ENCODE data around the gene SSRP1. TPM values are rescaled to one million over a fixed set of nuclear protein-coding genes. Genes with fewer than 3 reads are reported as not detected.
A peak's percentile ranks its signal among the peaks of the same experiment; 100 is the strongest.
"Not testable (repeated sequence)": the region's sequence is repeated elsewhere in the genome, so short reads cannot be mapped to it uniquely, and the experiment has no call there.

Gene SSRP1
- total and polyA plus RNA-seq, 8 donors = 20.5 to 61.9 (median 42.7) TPM

DNA sequence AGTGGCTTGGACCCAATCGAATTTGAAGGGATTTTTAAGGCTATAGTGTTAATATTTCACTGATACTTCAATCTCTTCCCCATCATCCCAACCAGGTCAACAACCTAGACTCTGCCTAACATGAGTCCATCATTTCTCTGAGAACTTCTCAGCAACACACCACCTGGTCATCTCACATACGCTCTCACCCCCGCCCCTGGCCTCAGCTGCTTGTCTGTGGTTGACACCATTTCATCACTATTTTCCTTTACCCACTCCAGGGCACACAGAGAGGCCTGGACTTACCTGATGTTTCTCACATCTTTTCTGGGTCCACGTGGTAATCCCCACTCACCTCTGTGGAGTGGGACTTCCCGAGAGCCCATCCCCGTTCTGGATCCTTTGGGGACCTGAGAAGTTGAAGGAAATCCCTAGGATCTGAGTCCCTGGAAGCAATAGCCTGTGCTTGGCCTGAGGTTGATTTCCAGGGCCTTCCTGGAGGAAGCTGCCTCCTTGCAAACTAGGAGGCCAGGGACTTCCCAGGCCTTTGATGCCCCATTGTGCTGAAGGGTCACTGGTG is 5.6 kb upstream of the SSRP1 start:
- WGBS, 2 donors = 42 to 55% methylated on average over 6 of the region's 6 CpGs
- no peak for FAIRE-seq

DNA sequence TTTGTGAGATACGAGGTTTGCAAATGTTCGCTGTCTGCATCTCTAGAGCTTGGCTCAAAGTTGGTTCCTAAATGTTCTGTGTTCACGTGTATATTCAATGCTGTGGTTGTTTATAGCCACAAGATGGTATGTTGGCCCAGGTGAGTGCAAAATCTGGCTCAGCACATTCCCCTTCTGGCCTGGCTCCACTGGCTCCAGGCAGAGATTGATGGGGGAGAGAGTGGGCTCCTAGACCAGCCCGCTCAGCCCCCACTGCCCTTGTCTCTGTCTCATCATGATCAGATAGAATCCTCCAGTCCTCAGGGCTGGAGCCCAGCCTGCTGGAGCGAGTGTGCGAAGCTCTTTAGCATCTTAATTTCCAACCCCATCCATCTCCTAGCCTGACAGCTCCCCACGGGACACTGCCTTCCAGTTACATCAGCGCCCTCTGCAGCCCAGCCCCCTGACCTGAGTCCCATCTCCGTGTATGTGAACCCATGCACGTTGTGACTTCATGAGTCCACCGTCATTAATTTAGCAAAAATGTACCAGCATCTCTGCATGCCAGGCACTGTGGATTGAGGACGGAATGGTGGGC is 4.4 kb upstream of the SSRP1 start:
- intact Hi-C loops (cut with DNase I) = loop anchor here in 2 of 3 donors (5.0 to 10.0 kb wide), 5 partner anchors 65 to 307 kb away; partner anchors contain the start of gene YPEL4 (in 2 of the 2)
- Histone ChIP-seq H3K27me3 (no peaks in the 10 kb centered on the region), H3K9me3 (no peaks in the 10 kb centered on the region), H3K36me3 (no peaks in the 10 kb centered on the region), H3K4me3 (no peak overlapping the region), H3K27ac (no peak overlapping the region), H3K4me1 (peaks cover 0 to under 1% (median under 1%) of the 10 kb centered on the region in 3 donors)
- WGBS, 2 donors = 36 to 44% methylated on average over 12 of the region's 12 CpGs
- ATAC-seq (no peak), FAIRE-seq (no peak), DNase-seq (peak in 1 of 6 donors; percentile 8)
- TF ChIP-seq, protein P1, sequence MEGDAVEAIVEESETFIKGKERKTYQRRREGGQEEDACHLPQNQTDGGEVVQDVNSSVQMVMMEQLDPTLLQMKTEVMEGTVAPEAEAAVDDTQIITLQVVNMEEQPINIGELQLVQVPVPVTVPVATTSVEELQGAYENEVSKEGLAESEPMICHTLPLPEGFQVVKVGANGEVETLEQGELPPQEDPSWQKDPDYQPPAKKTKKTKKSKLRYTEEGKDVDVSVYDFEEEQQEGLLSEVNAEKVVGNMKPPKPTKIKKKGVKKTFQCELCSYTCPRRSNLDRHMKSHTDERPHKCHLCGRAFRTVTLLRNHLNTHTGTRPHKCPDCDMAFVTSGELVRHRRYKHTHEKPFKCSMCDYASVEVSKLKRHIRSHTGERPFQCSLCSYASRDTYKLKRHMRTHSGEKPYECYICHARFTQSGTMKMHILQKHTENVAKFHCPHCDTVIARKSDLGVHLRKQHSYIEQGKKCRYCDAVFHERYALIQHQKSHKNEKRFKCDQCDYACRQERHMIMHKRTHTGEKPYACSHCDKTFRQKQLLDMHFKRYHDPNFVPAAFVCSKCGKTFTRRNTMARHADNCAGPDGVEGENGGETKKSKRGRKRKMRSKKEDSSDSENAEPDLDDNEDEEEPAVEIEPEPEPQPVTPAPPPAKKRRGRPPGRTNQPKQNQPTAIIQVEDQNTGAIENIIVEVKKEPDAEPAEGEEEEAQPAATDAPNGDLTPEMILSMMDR (IDR thresholded peaks at IDR 0.05) = no peak

More for the DNA sequence above, 5.6 kb upstream of the SSRP1 start:
- TF ChIP-seq, protein P1 (IDR thresholded peaks at IDR 0.05) = no peak
- H3K36me3 ChIP-seq = no peaks in the 10 kb centered on the region
- peaks cover 0 to 5% (median 5%) of the 10 kb centered on the region in 3 donors for H3K4me1 ChIP-seq
- no peak overlapping the region for H3K27ac ChIP-seq
- no peak overlapping the region for H3K4me3 ChIP-seq
- intact Hi-C loops (cut with DNase I) = loop anchor here in 2 of 3 donors (5.0 to 10.0 kb wide), 5 partner anchors 63 to 306 kb away; partner anchors contain the start of gene YPEL4 (in 2 of the 2)
- no peaks in the 10 kb centered on the region for H3K9me3 ChIP-seq
- no peak for ATAC-seq
- H3K27me3 ChIP-seq = no peaks in the 10 kb centered on the region
- DNase-seq = no peak

DNA sequence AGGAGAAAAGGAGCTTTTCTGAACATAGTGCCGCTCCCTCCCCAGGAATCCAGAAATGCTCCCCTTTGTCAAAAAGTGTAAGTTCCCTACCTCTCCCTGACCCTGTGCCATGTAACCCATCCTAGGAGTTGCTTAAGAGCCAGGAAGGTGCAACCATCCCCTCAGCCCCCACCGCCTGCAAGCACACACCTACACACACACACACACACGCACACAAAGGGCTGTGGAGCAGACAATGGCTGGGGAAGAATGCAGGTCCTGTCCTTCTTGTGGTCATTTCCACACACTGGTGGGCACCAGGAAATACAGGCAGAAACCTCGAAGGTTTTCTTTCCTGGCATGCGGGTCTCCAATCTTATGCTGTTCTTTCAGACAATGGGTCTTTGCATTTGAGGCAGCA is 3.6 kb upstream of the SSRP1 start:
- Histone ChIP-seq H3K36me3 (no peaks in the 10 kb centered on the region), H3K4me3 (no peak overlapping the region), H3K9me3 (no peaks in the 10 kb centered on the region), H3K4me1 (peaks cover 0 to 6% (median 3%) of the 10 kb centered on the region in 3 donors), H3K27me3 (no peaks in the 10 kb centered on the region), H3K27ac (no peak overlapping the region)
- no peak for ATAC-seq
- TF ChIP-seq, protein P1 (IDR thresholded peaks at IDR 0.05) = no peak
- intact Hi-C loops (cut with DNase I) = no loop called here
- DNase-seq = peak in 1 of 6 donors; percentile 0
- WGBS, 2 donors = 75% methylated on average over 5 of the region's 5 CpGs
- FAIRE-seq = no peak

DNA sequence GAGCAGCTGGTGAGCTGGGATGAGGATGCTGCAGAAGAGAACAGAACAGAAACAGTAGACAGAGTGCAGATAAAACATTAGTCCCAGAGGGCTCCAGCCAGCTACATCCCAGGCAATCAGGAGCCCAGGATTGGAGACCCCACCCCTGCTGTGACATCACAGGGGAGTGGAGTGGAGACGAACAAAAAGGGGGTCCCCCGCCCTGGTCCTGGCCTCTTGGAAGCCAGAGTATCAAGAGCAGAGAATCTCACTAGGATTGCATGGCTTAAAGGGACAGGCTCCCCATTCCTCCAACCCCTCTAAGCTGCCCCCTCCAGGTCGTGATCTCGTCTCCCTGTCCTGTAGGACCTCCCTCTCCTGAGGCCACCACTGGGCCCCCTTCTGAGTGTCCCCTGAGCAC is 2.5 kb upstream of the SSRP1 start, which contains the start of gene P2RX3:
P2RX3 (plus strand) TSS at position 211 of the 400 bp plus-strand sequence. CDS start 199 bp downstream, outside the sequence.
- Histone ChIP-seq H3K27me3 (no peaks in the 10 kb centered on the region), H3K4me3 (no peak within 1 kb of the TSS), H3K9me3 (no peaks in the 10 kb centered on the region), H3K36me3 (peaks cover 0 to 2% (median 0%) of the 10 kb centered on the region in 3 donors), H3K4me1 (peaks cover 3 to 9% (median 4%) of the 10 kb centered on the region in 3 donors), H3K27ac (no peak within 1 kb of the TSS)
- ATAC-seq (no peak), DNase-seq (peak in 1 of 6 donors; percentile 9), FAIRE-seq (no peak)
- intact Hi-C loops (cut with DNase I) = no loop called here
- WGBS, 2 donors = 44 to 51% methylated on average over 4 of the region's 4 CpGs
- TF ChIP-seq, protein P1 (IDR thresholded peaks at IDR 0.05) = no peak

DNA sequence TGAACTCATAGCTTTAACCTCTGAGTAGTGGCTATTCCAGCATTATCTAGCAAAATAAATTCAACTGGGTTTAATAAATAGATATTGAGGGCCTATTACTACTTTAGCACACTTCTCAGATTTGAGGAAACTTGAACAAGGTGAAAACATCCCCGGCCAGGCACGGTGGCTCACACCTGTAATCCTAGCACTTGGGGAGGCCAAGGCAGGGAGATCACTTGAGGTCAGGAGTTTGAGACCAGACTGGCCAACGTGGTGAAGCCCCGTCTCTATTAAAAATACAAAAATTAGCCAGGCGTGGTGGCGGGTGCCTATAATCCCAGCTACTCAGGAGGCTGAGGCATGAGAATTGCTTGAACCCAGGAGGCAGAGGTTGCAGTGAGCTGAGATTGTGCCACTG is 1.2 kb upstream of the SSRP1 start:
- H3K27me3 ChIP-seq; H3K4me3 ChIP-seq; ATAC-seq; H3K27ac ChIP-seq; H3K4me1 ChIP-seq; FAIRE-seq; DNase-seq; H3K9me3 ChIP-seq; intact Hi-C loops (cut with DNase I): not testable (repeated sequence)
- H3K36me3 ChIP-seq = peaks cover 0 to 13% (median 11%) of the 10 kb centered on the region in 3 donors
- 88 to 90% methylated on average over 6 of the region's 6 CpGs for WGBS, 2 donors

Data from pancreas (tissue), 10 donors.